H1 (cell line): ENCODE data around the gene RPL14. TPM values are rescaled to one million over a fixed set of nuclear protein-coding genes. Genes with fewer than 3 reads are reported as not detected.

ENCODE experiments used
- CHD2 ChIP-seq: IDR thresholded peaks from 2 replicates; pipeline ENCODE4 v1.6.1; 2012; ENCODE audit warnings: low read length, improper control_type of control experiment
- EP300 ChIP-seq, 2 experiments: IDR thresholded peaks; 1 replicate in 1 of 2; 2 replicates in 1 of 2; pipeline ENCODE4 v1.6.1; 2011 to 2012; ENCODE audit warnings: low read depth in 2 of 2, low read length in 2 of 2, mild to moderate bottlenecking in 2 of 2, borderline replicate concordance in 1 of 2, inconsistent platforms in 1 of 2, moderate library complexity in 1 of 2
- HDAC6 ChIP-seq: IDR thresholded peaks from one replicate; pipeline ENCODE4 v1.7.1; 2012; ENCODE audit warnings: low read depth, mild to moderate bottlenecking, inconsistent platforms, low read length, moderate library complexity
- KDM5A ChIP-seq: fragments of 200-600 bp; IDR thresholded peaks from 2 replicates; pipeline ENCODE4 v1.7.1; 2012; ENCODE audit warnings: mild to moderate bottlenecking, low read length, inconsistent platforms, mixed read lengths
- RNF2 ChIP-seq: fragments of 200-900, 300-1000 bp; sonication (generic); IDR thresholded peaks from 2 replicates; pipeline ENCODE4 v1.7.1; 2016; ENCODE audit warnings: borderline replicate concordance, low read depth, mild to moderate bottlenecking, antibody characterized with exemption, low read length; ENCODE audit not compliant: poor library complexity, severe bottlenecking; ENCODE audit errors: missing control alignments
- SIN3A ChIP-seq, 2 experiments: IDR thresholded peaks in 1 of 2; conservative IDR thresholded peaks in 1 of 2; 2 replicates each; pipeline ENCODE4 v1.6.1; 2011 to 2012; ENCODE audit warnings: low read length in 2 of 2, improper control_type of control experiment in 1 of 2, low read depth in 1 of 2, mild to moderate bottlenecking in 1 of 2
- SIRT6 ChIP-seq: IDR thresholded peaks from one replicate; pipeline ENCODE4 v1.7.1; 2012; ENCODE audit warnings: low read length, inconsistent platforms
- SP2 ChIP-seq: IDR thresholded peaks from 2 replicates; pipeline ENCODE4 v1.6.1; 2012; ENCODE audit warnings: mild to moderate bottlenecking, low read length, inconsistent platforms
- TEAD4 ChIP-seq: IDR thresholded peaks from 2 replicates; pipeline ENCODE4 v1.6.1; 2012; ENCODE audit warnings: low read depth, low read length, inconsistent platforms, mixed read lengths
- polyA plus RNA-seq, 7 experiments: library from polyadenylated mRNA; depleted of rRNA in 3 of 7; stranded (reverse) in 5 of 7; unstranded in 2 of 7; fragments of >200 nt in 5 of 7; fragments of 200-250 nt in 2 of 7; gene quantifications; 1 replicate in 5 of 7; 2 replicates in 1 of 7; 4 replicates in 1 of 7; pipeline versions ENCODE4 v1.2.1 to v1.2.3, GENCODE V29; 2011 to 2013; ENCODE audit warnings: missing spikeins in 2 of 7, mixed read lengths in 2 of 7
- total RNA-seq: library from RNA; stranded (reverse); fragmentation: NEBNext Ultra II Directional; extraction: Animal tissue kit (Norgen Biotek cat#: 25700); gene quantifications from 2 replicates; pipeline ENCODE4 v1.2.1, GENCODE V29; 2021

RPL14 gene
- total and polyA plus RNA-seq, 2 of the 8 experiments (the other 6 are each of a cell fraction or from before 2014, with no cell fraction given) = 1,192 to 2,341 TPM

DNA sequence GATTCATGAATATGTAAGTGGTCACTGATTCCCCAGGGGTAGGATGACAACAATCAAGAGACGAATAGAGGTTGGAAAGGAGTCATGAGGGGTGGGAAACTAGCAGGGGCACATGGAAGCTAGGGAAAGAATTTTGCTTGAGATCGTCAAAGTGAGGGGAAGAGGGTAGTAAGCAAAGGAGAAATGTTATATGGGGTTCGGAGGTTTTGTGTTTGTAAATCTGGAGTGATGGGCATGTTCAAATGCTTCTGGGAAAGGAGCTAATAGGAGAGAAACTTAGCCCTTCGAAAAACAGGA, 7.9 kb downstream of the RPL14 start (continued):
- no peak for TF ChIP-seq SIN3A (conservative IDR thresholded peaks at IDR 0.05 in 1 of 2, IDR thresholded peaks at IDR 0.05 in 1 of 2; ENCODE audit: low read depth in 1 of 2, low read length in 2 of 2)
- no peak for TF ChIP-seq KDM5A
- TF ChIP-seq CHD2 = no peak
- no peak for TF ChIP-seq SIRT6
- TF ChIP-seq RNF2 = no peak
- TF ChIP-seq HDAC6 = no peak
- TF ChIP-seq EP300 (IDR thresholded peaks at IDR 0.05; ENCODE audit: borderline replicate concordance in 1 of 2, low read depth in 2 of 2, low read length in 2 of 2) = no peak
- TF ChIP-seq TEAD4 = no peak
- no peak for TF ChIP-seq SP2
- TF ChIP-seq, all 59 proteins: peak for 0
